ENCODE measurements around the gene SYNPO2. TPM values are rescaled to one million over a fixed set of nuclear protein-coding genes. Genes with fewer than 3 reads are reported as not detected.
A peak's percentile ranks its signal among the peaks of the same experiment; 100 is the strongest.

SYNPO2 gene
- polyA plus RNA-seq, 1 donor from 2014 or later = not detected

- no peaks in the 10 kb centered on the region for H3K36me3 Mint-ChIP-seq
These were observed 15.8 kb downstream of the SYNPO2 start for GRCh38 chr4:118904418-118904817.

GRCh38 chr4:118904935-118905334, 16.3 kb downstream of the SYNPO2 start:
- H3K4me3 Mint-ChIP-seq = no peak overlapping the region

More at GRCh38 chr4:118904418-118904817, 15.8 kb downstream of the SYNPO2 start:
- no peaks in the 10 kb centered on the region for H3K4me1 Mint-ChIP-seq
- no peak overlapping the region for H3K4me3 Mint-ChIP-seq
- no peaks in the 10 kb centered on the region for H3K9me3 Mint-ChIP-seq
- peaks cover 7% of the 10 kb centered on the region for H3K27me3 Mint-ChIP-seq
- no peak overlapping the region for H3K27ac Mint-ChIP-seq

DNA sequence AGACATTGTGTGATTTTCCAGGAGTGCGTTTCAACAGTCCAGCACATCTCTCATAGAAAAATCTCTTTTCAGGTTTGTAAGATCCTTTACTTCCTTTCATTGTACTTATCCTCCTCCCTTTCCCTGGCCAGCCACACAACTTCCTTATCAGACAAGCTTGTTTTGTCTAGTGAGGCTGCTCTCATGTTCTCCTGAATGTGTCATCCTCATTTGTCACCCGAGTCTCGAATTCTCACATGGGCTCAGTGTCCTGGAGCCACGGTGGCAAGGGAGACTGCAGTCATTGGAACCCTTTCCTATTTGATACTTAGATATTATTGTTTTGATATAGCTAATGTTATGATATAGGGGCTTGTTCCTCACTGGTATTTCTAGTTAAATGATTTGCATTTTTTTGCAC, 16.9 kb downstream of the SYNPO2 start:
- Mint-ChIP-seq H3K9me3 (no peaks in the 10 kb centered on the region), H3K4me1 (no peaks in the 10 kb centered on the region), H3K27ac (no peak overlapping the region), H3K4me3 (no peak overlapping the region), H3K36me3 (no peaks in the 10 kb centered on the region), H3K27me3 (peaks cover 7% of the 10 kb centered on the region)

More at GRCh38 chr4:118904935-118905334, 16.3 kb downstream of the SYNPO2 start:
- Mint-ChIP-seq H3K9me3 (no peaks in the 10 kb centered on the region), H3K36me3 (no peaks in the 10 kb centered on the region), H3K27ac (no peak overlapping the region), H3K27me3 (peaks cover 7% of the 10 kb centered on the region), H3K4me1 (no peaks in the 10 kb centered on the region)

GRCh38 chr4:118909173-118909956, 20.7 kb downstream of the SYNPO2 start:
- no peaks in the 10 kb centered on the region for H3K9me3 Mint-ChIP-seq
- no peak overlapping the region for H3K4me3 Mint-ChIP-seq
- no peaks in the 10 kb centered on the region for H3K36me3 Mint-ChIP-seq
- H3K4me1 Mint-ChIP-seq = no peaks in the 10 kb centered on the region
- H3K27me3 Mint-ChIP-seq = peaks cover 7% of the 10 kb centered on the region
- no peak overlapping the region for H3K27ac Mint-ChIP-seq

GRCh38 chr4:118910221-118910620, 21.6 kb downstream of the SYNPO2 start:
- H3K4me3 Mint-ChIP-seq = no peak overlapping the region
- no peaks in the 10 kb centered on the region for H3K9me3 Mint-ChIP-seq
- H3K27ac Mint-ChIP-seq = no peak overlapping the region
- H3K36me3 Mint-ChIP-seq = no peaks in the 10 kb centered on the region
- H3K27me3 Mint-ChIP-seq = peaks cover 7% of the 10 kb centered on the region
- no peaks in the 10 kb centered on the region for H3K4me1 Mint-ChIP-seq

DNA sequence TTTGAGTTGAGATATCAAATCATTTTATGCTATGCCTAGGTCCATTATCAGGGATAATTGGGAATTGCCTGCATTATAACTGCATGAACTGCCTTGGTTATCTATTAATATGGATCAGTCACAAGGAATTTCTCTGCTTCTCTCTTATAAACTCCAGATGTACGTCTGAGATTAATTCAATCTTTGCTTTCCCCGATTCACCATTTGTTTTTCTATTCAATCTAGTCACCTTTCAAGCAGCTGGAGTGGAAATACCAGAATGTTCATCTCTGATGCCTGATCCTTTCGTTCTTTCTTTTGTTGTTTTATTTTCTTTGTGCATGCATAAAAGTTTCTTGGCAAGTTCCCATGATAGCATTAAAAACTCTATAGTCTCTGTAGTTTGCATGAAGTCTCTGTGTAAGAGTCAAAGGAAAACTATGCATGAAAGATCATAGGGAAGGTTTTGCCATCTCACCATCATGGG, 22.6 kb downstream of the SYNPO2 start:
- no peaks in the 10 kb centered on the region for H3K36me3 Mint-ChIP-seq

GRCh38 chr4:118915468-118915867, 26.8 kb downstream of the SYNPO2 start:
- no peaks in the 10 kb centered on the region for H3K36me3 Mint-ChIP-seq
- H3K27ac Mint-ChIP-seq = no peak overlapping the region
- H3K9me3 Mint-ChIP-seq = no peaks in the 10 kb centered on the region
- peaks cover 10% of the 10 kb centered on the region for H3K27me3 Mint-ChIP-seq
- no peak overlapping the region for H3K4me3 Mint-ChIP-seq
- peaks cover 0 to 1% (median 0%) of the 10 kb centered on the region in 3 donors for H3K4me1 Mint-ChIP-seq

More for the DNA sequence above, 22.6 kb downstream of the SYNPO2 start:
- Mint-ChIP-seq H3K4me3 (no peak overlapping the region), H3K4me1 (no peaks in the 10 kb centered on the region), H3K27me3 (peaks cover 7% of the 10 kb centered on the region), H3K27ac (no peak overlapping the region), H3K9me3 (no peaks in the 10 kb centered on the region)

- H3K36me3 Mint-ChIP-seq = no peaks in the 10 kb centered on the region
- H3K4me3 Mint-ChIP-seq = no peak overlapping the region
These were observed 28.1 kb downstream of the SYNPO2 start for GRCh38 chr4:118916691-118917289.

DNA sequence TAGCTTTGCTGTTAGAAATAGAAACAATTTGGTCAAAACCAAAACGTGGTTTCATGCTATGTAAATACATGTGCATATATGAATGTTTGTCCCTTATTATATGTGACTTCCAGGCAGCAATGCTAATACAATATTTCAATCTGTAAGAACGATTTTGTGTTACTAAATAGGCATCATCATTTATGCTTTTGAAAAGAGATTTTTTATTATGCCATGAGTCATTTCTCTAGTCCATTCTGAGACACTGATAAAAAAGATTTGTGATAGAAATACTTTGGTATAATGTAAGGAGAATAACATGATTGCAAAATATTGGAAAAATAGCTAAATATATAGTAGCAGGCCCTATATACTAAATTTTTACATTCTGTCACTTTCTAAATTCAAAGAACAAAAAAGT, 28.9 kb downstream of the SYNPO2 start:
- Mint-ChIP-seq H3K4me3 (no peak overlapping the region), H3K27ac (no peak overlapping the region), H3K36me3 (no peaks in the 10 kb centered on the region), H3K27me3 (peaks cover 10% of the 10 kb centered on the region), H3K9me3 (no peaks in the 10 kb centered on the region), H3K4me1 (peaks cover 0 to 1% (median 0%) of the 10 kb centered on the region in 3 donors)

More at GRCh38 chr4:118916691-118917289, 28.1 kb downstream of the SYNPO2 start:
- H3K27me3 Mint-ChIP-seq = peaks cover 10% of the 10 kb centered on the region
- peaks cover 0 to 1% (median 0%) of the 10 kb centered on the region in 3 donors for H3K4me1 Mint-ChIP-seq
- no peak overlapping the region for H3K27ac Mint-ChIP-seq
- H3K9me3 Mint-ChIP-seq = no peaks in the 10 kb centered on the region

DNA sequence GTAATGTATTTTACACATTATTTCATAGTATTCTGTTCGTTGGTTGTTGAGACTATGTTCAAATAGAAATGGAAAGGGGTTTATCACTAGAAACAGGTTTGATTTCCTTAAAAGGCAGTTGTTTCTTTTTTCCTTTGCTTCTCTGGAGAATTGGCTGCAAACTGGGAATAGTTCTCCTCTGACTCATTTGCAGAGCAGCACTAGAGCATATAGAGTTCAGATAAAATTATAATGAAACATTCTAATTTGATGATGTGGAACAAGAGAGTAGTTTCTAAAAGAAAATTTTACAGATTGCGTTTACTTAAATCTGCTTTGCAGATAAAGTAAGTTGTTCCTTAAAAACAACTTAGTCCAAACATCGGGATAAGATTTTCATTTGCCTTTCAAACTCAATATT, 29.7 kb downstream of the SYNPO2 start:
- no peaks in the 10 kb centered on the region for H3K9me3 Mint-ChIP-seq
- no peak overlapping the region for H3K27ac Mint-ChIP-seq
- peaks cover 9% of the 10 kb centered on the region for H3K27me3 Mint-ChIP-seq
- no peaks in the 10 kb centered on the region for H3K36me3 Mint-ChIP-seq
- H3K4me3 Mint-ChIP-seq = no peak overlapping the region
- peaks cover 0 to 1% (median 0%) of the 10 kb centered on the region in 3 donors for H3K4me1 Mint-ChIP-seq

DNA sequence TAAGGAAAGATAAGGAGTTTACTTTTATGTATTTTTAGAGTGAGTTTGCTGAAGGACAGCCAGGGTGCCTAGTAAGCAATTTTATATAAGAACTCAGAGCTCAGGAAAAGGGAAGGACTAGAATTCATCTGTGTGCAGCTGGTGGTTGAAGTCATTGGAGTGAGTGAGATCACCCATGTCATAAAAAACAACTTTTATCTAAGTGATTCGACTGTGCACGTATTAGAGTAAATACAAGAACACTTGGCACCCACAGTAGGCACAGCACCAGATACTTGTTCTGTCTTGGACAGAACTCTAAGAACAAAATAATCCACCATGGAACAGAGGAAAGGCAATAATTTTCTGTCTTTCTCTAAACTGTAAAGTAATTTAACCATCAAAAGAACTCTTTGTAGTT, 31.6 kb downstream of the SYNPO2 start:
- H3K9me3 Mint-ChIP-seq = no peaks in the 10 kb centered on the region
- H3K27me3 Mint-ChIP-seq = peaks cover 8% of the 10 kb centered on the region
- peaks cover 0 to 1% (median 0%) of the 10 kb centered on the region in 3 donors for H3K4me1 Mint-ChIP-seq

GRCh38 chr4:118921786-118922185, 33.1 kb downstream of the SYNPO2 start:
- H3K27ac Mint-ChIP-seq = no peak overlapping the region
- no peaks in the 10 kb centered on the region for H3K36me3 Mint-ChIP-seq
- H3K27me3 Mint-ChIP-seq = peaks cover 8% of the 10 kb centered on the region
- no peaks in the 10 kb centered on the region for H3K9me3 Mint-ChIP-seq
- no peak overlapping the region for H3K4me3 Mint-ChIP-seq
- H3K4me1 Mint-ChIP-seq = peaks cover 0 to 1% (median 0%) of the 10 kb centered on the region in 3 donors

More for the DNA sequence above, 31.6 kb downstream of the SYNPO2 start:
- no peaks in the 10 kb centered on the region for H3K36me3 Mint-ChIP-seq
- H3K27ac Mint-ChIP-seq = no peak overlapping the region
- no peak overlapping the region for H3K4me3 Mint-ChIP-seq

DNA sequence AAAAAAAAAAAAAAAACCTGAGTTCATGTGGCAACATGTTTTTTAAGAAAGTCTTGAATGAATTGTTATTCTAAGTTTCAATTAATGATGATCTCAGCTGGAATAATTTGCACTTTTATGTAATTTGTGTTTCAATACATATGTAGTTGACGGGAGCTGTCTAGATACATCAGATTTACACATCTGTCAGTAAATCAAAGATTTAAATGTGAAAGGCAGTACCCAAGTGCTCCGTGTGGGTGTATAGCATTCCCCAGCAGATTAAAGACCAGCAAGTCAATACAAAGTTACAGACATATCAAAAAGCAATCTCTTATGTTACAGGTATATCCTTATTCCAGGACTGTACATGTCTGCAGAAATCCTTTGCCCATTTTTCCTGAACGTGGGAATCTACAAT, 35.2 kb downstream of the SYNPO2 start:
- Mint-ChIP-seq H3K9me3 (no peaks in the 10 kb centered on the region), H3K27ac (no peak overlapping the region), H3K4me1 (no peaks in the 10 kb centered on the region), H3K36me3 (no peaks in the 10 kb centered on the region), H3K27me3 (peaks cover 9% of the 10 kb centered on the region), H3K4me3 (no peak overlapping the region)

DNA sequence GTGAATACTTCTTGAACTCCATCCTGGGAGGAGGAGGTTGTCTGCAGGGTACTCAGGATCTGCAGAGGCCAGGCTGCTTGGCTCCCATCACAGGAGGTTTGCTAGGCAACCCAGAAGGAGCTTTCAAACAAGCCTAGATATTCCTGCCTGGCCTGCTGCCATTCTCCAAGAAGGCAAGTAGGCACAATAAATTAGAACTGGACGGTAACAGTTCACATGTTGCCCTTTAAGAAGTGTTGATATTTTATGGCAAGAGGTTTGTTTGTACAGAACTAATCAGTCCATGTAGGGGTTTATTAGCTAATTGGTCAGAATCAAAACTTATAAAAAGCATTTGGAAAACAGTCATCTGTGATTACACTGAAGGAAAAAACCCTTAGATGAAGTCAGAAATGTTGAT, 39.3 kb downstream of the SYNPO2 start:
- no peaks in the 10 kb centered on the region for H3K4me1 Mint-ChIP-seq
- H3K4me3 Mint-ChIP-seq = no peak overlapping the region
- no peaks in the 10 kb centered on the region for H3K9me3 Mint-ChIP-seq
- peaks cover 5% of the 10 kb centered on the region for H3K27me3 Mint-ChIP-seq
- H3K27ac Mint-ChIP-seq = no peak overlapping the region
- no peaks in the 10 kb centered on the region for H3K36me3 Mint-ChIP-seq

- no peak overlapping the region for H3K27ac Mint-ChIP-seq
- peak overlapping the region in 1 of 4 donors; percentile 40 for H3K4me3 Mint-ChIP-seq
- H3K27me3 Mint-ChIP-seq = peaks cover 5% of the 10 kb centered on the region
- H3K36me3 Mint-ChIP-seq = no peaks in the 10 kb centered on the region
- H3K4me1 Mint-ChIP-seq = no peaks in the 10 kb centered on the region
- no peaks in the 10 kb centered on the region for H3K9me3 Mint-ChIP-seq
These were observed 41.6 kb downstream of the SYNPO2 start for GRCh38 chr4:118930255-118930654.
